CD4-positive, alpha-beta memory T cell (primary cell): Measurements from ENCODE around the gene CDV3. TPM values are rescaled to one million over a fixed set of nuclear protein-coding genes. Genes with fewer than 3 reads are reported as not detected.

Source experiments
- CTCF ChIA-PET: fragments of 350-600 bp; sonication (Branson Sonifier 250); formaldehyde crosslinking; loops from one replicate; lab custom pipeline; 2021; ENCODE audit warnings: inconsistent platforms; ENCODE audit not compliant: partially characterized antibody; lab: Charles Lee
- POLR2A ChIA-PET: fragments of 350-600 bp; sonication (Branson Sonifier 250); formaldehyde crosslinking; loops from one replicate; lab custom pipeline; 2021; ENCODE audit not compliant: partially characterized antibody; lab: Charles Lee
- DNase-seq, 5 donors: peaks; one replicate each; pipeline versions ENCODE4 v3.0.0 to v3.0.0-alpha.2; 2020 to 2022; ENCODE audit warnings: mixed read lengths in 1 of 5
- H3K27ac ChIP-seq: one replicate; pipeline ENCODE4 v1.7.0; 2013; ENCODE audit warnings: low read depth, low read length
- H3K27me3 ChIP-seq: 2 replicates; pipeline ENCODE4 v1.7.0; 2013; ENCODE audit warnings: mild to moderate bottlenecking, low read length, moderate library complexity; ENCODE audit not compliant: insufficient read depth
- H3K36me3 ChIP-seq: 2 replicates; pipeline ENCODE4 v1.7.0; 2013; ENCODE audit warnings: mild to moderate bottlenecking, low read length, moderate library complexity; ENCODE audit not compliant: insufficient read depth
- H3K4me1 ChIP-seq: 2 replicates; pipeline ENCODE4 v1.7.0; 2013; ENCODE audit warnings: mild to moderate bottlenecking, low read length, moderate library complexity; ENCODE audit not compliant: insufficient read depth
- H3K4me3 ChIP-seq, 2 donors: one replicate each; pipeline ENCODE4 v1.7.0; 2013; ENCODE audit warnings: low read length in 2 of 2, mild to moderate bottlenecking in 1 of 2
- H3K9me3 ChIP-seq, 2 donors: one replicate each; pipeline ENCODE4 v1.7.0; 2013; ENCODE audit warnings: low read length in 2 of 2, control low read depth in 1 of 2; ENCODE audit not compliant: control insufficient read depth in 1 of 2
- H3K27ac Mint-ChIP-seq, 7 donors: one replicate each; pipeline ENCODE4 v1.8.0; 2020 to 2021; ENCODE audit warnings: mixed read lengths in 7 of 7, mild to moderate bottlenecking in 6 of 7, inconsistent platforms in 3 of 7, moderate library complexity in 3 of 7
- H3K27me3 Mint-ChIP-seq, 2 donors: one replicate each; pipeline ENCODE4 v1.8.0; 2020 to 2021; ENCODE audit warnings: mixed read lengths in 2 of 2
- H3K36me3 Mint-ChIP-seq, 2 donors: one replicate each; pipeline ENCODE4 v1.8.0; 2020 to 2021; ENCODE audit warnings: mixed read lengths in 2 of 2, inconsistent platforms in 1 of 2, mild to moderate bottlenecking in 1 of 2
- H3K4me1 Mint-ChIP-seq, 4 donors: one replicate each; pipeline ENCODE4 v1.8.0; 2020 to 2021; ENCODE audit warnings: mixed read lengths in 4 of 4, mild to moderate bottlenecking in 1 of 4
- H3K4me3 Mint-ChIP-seq, 8 donors: one replicate each; pipeline ENCODE4 v1.8.0; 2020 to 2021; ENCODE audit warnings: mixed read lengths in 8 of 8, mild to moderate bottlenecking in 7 of 8, moderate library complexity in 6 of 8, inconsistent platforms in 3 of 8
- H3K9me3 Mint-ChIP-seq, 8 donors: one replicate each; pipeline ENCODE4 v1.8.0; 2020 to 2021; ENCODE audit warnings: mixed read lengths in 8 of 8, mild to moderate bottlenecking in 5 of 8, inconsistent platforms in 3 of 8, moderate library complexity in 1 of 8
- intact Hi-C: fragments of 100-400 bp; cut with micrococcal nuclease; formaldehyde crosslinking; loops from one replicate; pipeline ENCODE4 v1.15.1; 2023
- polyA plus RNA-seq, 2 donors: library from polyadenylated mRNA; unstranded; fragments of 300-500 nt; fragmentation: Illumina TruSeq; gene quantifications; one replicate each; pipeline ENCODE4 v1.2.3, GENCODE V29; 2021
- total RNA-seq, 2 experiments: library from RNA; stranded (reverse); gene quantifications; one replicate each; pipeline ENCODE4 v1.2.3, GENCODE V29; 2021

Gene CDV3
- total and polyA plus RNA-seq, 4 experiments from 2014 or later: 33.5 to 212 (median 144) TPM

DNA sequence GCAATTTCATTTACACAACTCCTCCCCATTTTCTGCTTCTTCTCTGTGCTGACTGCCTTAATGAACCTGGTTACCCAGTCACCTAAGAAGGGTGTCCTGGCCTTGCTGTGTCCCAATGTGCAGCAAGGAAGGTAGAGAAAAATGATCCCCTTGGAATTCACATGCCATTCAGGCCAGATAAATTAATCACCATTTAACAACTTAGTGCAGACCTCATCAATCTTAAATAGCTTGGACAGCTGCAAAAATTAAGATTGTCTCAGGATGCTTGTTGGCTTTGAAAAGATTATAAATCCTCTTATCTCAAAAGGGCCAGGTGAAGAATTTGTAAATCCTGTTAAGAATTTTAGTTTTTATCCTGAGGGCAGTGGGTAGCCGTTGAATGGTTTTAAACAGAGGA, 9.7 kb upstream of the CDV3 start:
- Histone ChIP-seq H3K9me3 (no peaks in the 10 kb centered on the region), H3K4me3 (no peak overlapping the region), H3K27ac (no peak overlapping the region), H3K4me1 (no peaks in the 10 kb centered on the region), H3K27me3 (no peaks in the 10 kb centered on the region), H3K36me3 (no peaks in the 10 kb centered on the region)
- H3K4me3 Mint-ChIP-seq: no peak overlapping the region
- CTCF ChIA-PET: interaction anchor here (1.1 to 2.3 kb wide), 2 partner anchors 8 to 16 kb away, joined by 3 to 10 read pairs; no protein-coding TSS in a partner anchor
- H3K4me1 Mint-ChIP-seq: no peaks in the 10 kb centered on the region
- no peak overlapping the region for H3K27ac Mint-ChIP-seq
- POLR2A ChIA-PET: interaction anchor here (3.9 kb wide), 1 partner anchor 9 kb away, joined by 17 read pairs; the partner anchor contains the start of gene CDV3
- peaks cover 0 to 1% of the 10 kb centered on the region in 2 donors for H3K27me3 Mint-ChIP-seq
- peaks cover 0 to 3% (median under 1%) of the 10 kb centered on the region in 8 donors for H3K9me3 Mint-ChIP-seq
- H3K36me3 Mint-ChIP-seq: no peaks in the 10 kb centered on the region
- DNase-seq: no peak
- intact Hi-C loops: no loop called here

GRCh38 chr3:133568294-133569014, 5.0 kb upstream of the CDV3 start:
- intact Hi-C loops: no loop called here
- Mint-ChIP-seq H3K27ac (peak overlapping the region in 3 of 7 donors; percentile 29 to 86 (median 52)), H3K9me3 (no peaks in the 10 kb centered on the region)

DNA sequence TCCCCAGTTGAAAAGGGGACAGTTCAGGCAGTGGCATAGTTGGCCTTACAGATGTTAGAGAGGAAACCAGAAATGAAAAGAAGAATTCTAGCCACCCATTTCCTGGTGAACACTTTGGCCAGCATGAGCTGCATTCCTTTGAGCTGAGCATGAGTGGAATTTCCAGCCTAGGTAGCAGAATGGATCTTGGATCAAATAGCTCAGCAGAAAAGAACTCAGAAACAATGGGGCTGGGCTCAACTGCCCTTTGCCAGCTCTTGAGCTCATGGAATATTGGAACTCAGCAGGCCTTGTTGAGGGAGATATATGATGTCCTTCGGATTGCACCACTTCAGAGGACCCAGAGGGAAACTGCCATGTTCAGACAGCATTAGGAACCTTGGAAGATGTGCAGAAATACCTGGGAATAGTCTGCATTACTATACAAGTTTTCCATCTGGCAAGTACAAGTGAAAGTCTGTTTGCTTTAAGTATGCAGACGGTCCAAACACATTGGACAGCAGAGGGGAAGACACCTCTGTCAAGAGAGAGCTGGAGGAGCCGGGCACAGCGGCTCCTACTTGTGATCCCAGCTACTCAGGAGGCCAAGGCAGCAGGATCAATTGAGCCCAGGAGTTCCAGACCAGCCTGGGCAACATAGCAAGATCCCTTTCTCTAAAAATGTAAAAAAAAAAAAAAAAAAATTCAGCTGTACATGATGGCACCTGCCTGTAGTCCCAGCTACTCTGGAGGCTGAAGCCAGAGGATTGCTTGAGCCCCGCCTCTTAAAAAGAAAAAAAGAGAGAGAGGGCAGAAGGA, 3.1 kb upstream of the CDV3 start:
- Mint-ChIP-seq H3K4me1 (peaks cover 17 to 31% (median 22%) of the 10 kb centered on the region in 4 donors), H3K36me3 (peaks cover 2 to 13% of the 10 kb centered on the region in 2 donors), H3K4me3 (peak overlapping the region in 1 of 8 donors; percentile 30), H3K27ac (peak overlapping the region; percentile 37 to 97 (median 85)), H3K9me3 (no peaks in the 10 kb centered on the region), H3K27me3 (peaks cover 0 to 1% of the 10 kb centered on the region in 2 donors)
- Histone ChIP-seq H3K27me3 (no peaks in the 10 kb centered on the region), H3K36me3 (no peaks in the 10 kb centered on the region), H3K4me1 (peaks cover 18% of the 10 kb centered on the region), H3K4me3 (no peak overlapping the region), H3K9me3 (no peaks in the 10 kb centered on the region), H3K27ac (no peak overlapping the region)
- CTCF ChIA-PET: interaction anchor here (0.6 to 8.0 kb wide), 5 partner anchors 8 to 844 kb away, joined by 3 to 76 read pairs (median 4); no protein-coding TSS in a partner anchor
- POLR2A ChIA-PET: interaction anchor here (1.0 to 6.0 kb wide), 3 partner anchors 64 to 80 kb away, joined by 3 to 89 read pairs (median 3); no protein-coding TSS in a partner anchor
- DNase-seq: no peak
- intact Hi-C loops: loop anchor here (5.0 kb wide), 1 partner anchor 123 kb away; no protein-coding TSS in a partner anchor

More at GRCh38 chr3:133568294-133569014, 5.0 kb upstream of the CDV3 start:
- Histone ChIP-seq H3K27ac (no peak overlapping the region), H3K27me3 (no peaks in the 10 kb centered on the region), H3K4me3 (no peak overlapping the region), H3K36me3 (no peaks in the 10 kb centered on the region), H3K4me1 (peaks cover 13% of the 10 kb centered on the region), H3K9me3 (no peaks in the 10 kb centered on the region)
- no peak overlapping the region for H3K4me3 Mint-ChIP-seq
- CTCF ChIA-PET: interaction anchor here (8.0 kb wide), 1 partner anchor 80 kb away, joined by 76 read pairs; no protein-coding TSS in a partner anchor
- POLR2A ChIA-PET: no interaction called here
- peaks cover 0 to 1% of the 10 kb centered on the region in 2 donors for H3K27me3 Mint-ChIP-seq
- DNase-seq: no peak
- peaks cover 11 to 22% (median 15%) of the 10 kb centered on the region in 4 donors for H3K4me1 Mint-ChIP-seq
- peaks cover 0 to 3% of the 10 kb centered on the region in 2 donors for H3K36me3 Mint-ChIP-seq

DNA sequence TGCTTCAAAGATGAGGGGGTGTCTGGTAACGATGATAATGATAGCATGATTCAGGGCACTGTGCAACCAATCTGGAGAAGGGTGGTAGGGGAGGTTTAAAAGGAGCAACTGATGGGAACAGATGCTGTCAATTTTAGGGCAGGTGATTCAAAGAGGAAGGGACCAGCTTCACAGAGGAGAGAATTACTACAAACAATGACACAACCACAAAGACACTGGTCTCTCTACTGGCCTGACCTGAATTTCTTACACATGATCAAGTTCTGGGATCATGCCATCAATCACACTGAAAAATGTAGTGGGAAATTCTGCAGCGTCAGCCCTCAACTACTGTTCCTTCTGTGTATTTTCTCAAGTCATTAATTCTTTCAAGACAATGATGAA, 2.6 kb upstream of the CDV3 start:
- H3K4me3 Mint-ChIP-seq: no peak overlapping the region
- intact Hi-C loops: loop anchor here (5.0 kb wide), 1 partner anchor 124 kb away; no protein-coding TSS in a partner anchor
- H3K27ac Mint-ChIP-seq: peak overlapping the region in 5 of 7 donors; percentile 48 to 97 (median 85)
- peaks cover 6 to 17% of the 10 kb centered on the region in 2 donors for H3K36me3 Mint-ChIP-seq
- Histone ChIP-seq H3K9me3 (no peaks in the 10 kb centered on the region), H3K27ac (no peak overlapping the region), H3K4me3 (no peak overlapping the region), H3K4me1 (peaks cover 24% of the 10 kb centered on the region), H3K27me3 (no peaks in the 10 kb centered on the region), H3K36me3 (peaks cover 2% of the 10 kb centered on the region)
- no peaks in the 10 kb centered on the region for H3K9me3 Mint-ChIP-seq
- H3K4me1 Mint-ChIP-seq: peaks cover 20 to 36% (median 28%) of the 10 kb centered on the region in 4 donors
- POLR2A ChIA-PET: interaction anchor here (6.0 kb wide), 1 partner anchor 81 kb away, joined by 89 read pairs; no protein-coding TSS in a partner anchor
- CTCF ChIA-PET: interaction anchor here (0.6 to 8.0 kb wide), 5 partner anchors 8 to 844 kb away, joined by 3 to 76 read pairs (median 4); no protein-coding TSS in a partner anchor
- DNase-seq: no peak
- peaks cover 0 to 1% of the 10 kb centered on the region in 2 donors for H3K27me3 Mint-ChIP-seq

DNA sequence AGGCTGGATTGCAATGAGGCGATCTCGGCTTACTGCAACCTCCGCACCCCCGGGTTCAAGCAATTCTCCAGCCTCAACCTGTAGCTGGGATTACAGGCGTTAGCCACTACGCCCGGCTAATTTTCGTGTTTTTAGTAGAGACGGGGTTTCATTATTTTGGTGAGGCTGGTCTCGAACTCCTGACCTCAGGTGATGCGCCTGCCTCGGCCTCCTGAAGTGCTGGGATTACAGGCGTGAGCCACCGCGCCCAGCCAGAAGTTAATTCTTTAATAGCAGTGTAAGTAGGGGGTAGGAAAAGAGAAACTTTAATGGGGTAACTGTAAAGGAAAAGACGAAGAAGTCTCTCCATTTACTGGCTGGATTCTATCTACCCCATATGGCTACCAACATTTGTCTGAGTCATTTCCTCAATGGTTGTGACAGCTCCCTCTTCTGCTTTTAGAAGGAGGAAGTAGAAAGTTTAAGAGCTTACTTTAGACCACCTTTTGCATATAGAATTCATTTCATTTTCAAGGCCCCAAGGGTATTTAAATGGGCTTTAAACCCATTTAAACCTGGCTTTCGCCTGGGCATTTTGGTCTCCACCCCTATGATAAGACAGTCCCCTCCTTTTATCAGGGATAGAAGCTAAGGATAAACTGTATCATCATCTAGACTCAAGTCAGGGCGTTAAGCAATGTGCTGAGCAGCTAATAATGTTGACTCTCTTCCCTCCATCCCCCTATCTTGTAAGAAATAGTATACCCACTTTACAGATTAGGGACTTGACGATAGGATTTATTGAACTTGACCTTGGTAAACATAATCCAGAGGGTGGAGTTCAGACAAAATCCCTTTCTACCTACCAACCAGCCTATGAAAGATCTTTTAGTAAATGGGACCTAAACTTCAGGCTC, 1.1 kb upstream of the CDV3 start:
- CTCF ChIA-PET: interaction anchor here (0.8 to 8.0 kb wide), 13 partner anchors 9 to 914 kb away, joined by 3 to 76 read pairs (median 4); partner anchors contain the start of gene NPHP3
- POLR2A ChIA-PET: interaction anchor here (0.6 to 6.0 kb wide), 24 partner anchors 9 to 1155 kb away, joined by 3 to 89 read pairs (median 4); partner anchors contain the start of genes ANAPC13, CEP63, DNAJC13 and NPHP3
- peaks cover 0 to 1% of the 10 kb centered on the region in 2 donors for H3K27me3 Mint-ChIP-seq
- peak overlapping the region; percentile 27 to 49 for H3K4me3 ChIP-seq
- H3K4me3 Mint-ChIP-seq: peak overlapping the region; percentile 79 to 92 (median 87)
- no peaks in the 10 kb centered on the region for H3K9me3 Mint-ChIP-seq
- peaks cover 39% of the 10 kb centered on the region for H3K4me1 ChIP-seq
- DNase-seq: peak in 3 of 5 donors; percentile 19 to 45 (median 44)
- H3K4me1 Mint-ChIP-seq: peaks cover 30 to 50% (median 40%) of the 10 kb centered on the region in 4 donors
- peaks cover 5% of the 10 kb centered on the region for H3K36me3 ChIP-seq
- no peaks in the 10 kb centered on the region for H3K9me3 ChIP-seq
- peaks cover 17 to 30% of the 10 kb centered on the region in 2 donors for H3K36me3 Mint-ChIP-seq
- no peaks in the 10 kb centered on the region for H3K27me3 ChIP-seq
- H3K27ac Mint-ChIP-seq: peak overlapping the region; percentile 97 to 99 (median 98)
- H3K27ac ChIP-seq: peak overlapping the region; percentile 80
- intact Hi-C loops: loop anchor here (1.0 to 5.0 kb wide), 8 partner anchors 66 to 1155 kb away; partner anchors contain the start of genes CEP63, DNAJC13, NPHP3 and SRPRB
